Measurements from ENCODE around the gene SORCS3. TPM values are rescaled to one million over a fixed set of nuclear protein-coding genes. Genes with fewer than 3 reads are reported as not detected.

Gene SORCS3
- total RNA-seq, 1 experiment from 2014 or later = not detected

DNA sequence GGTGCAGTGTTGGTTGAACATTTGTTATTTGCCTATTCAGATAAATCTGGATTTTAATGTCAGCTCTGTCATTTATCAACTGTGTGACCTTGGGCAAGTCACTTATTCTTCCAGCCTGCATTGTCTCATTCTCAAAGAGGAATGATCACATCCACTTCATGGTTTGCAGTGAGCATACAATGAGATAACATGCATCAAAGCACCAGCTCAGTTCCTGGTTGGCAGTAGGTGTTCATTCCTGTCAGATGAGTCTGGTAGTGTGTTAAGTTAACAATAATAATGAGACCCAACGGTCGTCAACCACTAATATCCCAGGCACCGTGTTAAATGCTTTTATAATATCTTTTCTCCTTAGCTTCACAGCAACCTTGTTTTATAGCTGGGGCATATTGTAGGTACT lies 137.3 kb downstream of the SORCS3 start:
- Histone ChIP-seq H3K36me3 (ENCODE audit: control insufficient read depth in 1 of 2, insufficient read depth in 2 of 2, low read length in 2 of 2) (no peaks in the 10 kb centered on the region), H3K27ac (ENCODE audit: low read depth, low read length) (no peak overlapping the region), H3K9ac (ENCODE audit: low read length) (no peak overlapping the region), H2AFZ (ENCODE audit: low read depth, low read length, poor library complexity, severe bottlenecking) (no peak overlapping the region), H3K27me3 (ENCODE audit: insufficient read depth, low read length) (peaks cover 96% of the 10 kb centered on the region), H3K4me2 (ENCODE audit: low read length) (no peak overlapping the region), H3K9me3 (ENCODE audit: control insufficient read depth in 1 of 2, insufficient read depth in 1 of 2, low read depth in 1 of 2, low read length in 2 of 2) (no peaks in the 10 kb centered on the region), H3K79me2 (ENCODE audit: insufficient read depth, low read length) (no peaks in the 10 kb centered on the region), H3K9me2 (ENCODE audit: insufficient read depth) (no peaks in the 10 kb centered on the region), H4K20me1 (ENCODE audit: insufficient read depth) (no peaks in the 10 kb centered on the region), H3K4me1 (ENCODE audit: control insufficient read depth in 1 of 2, insufficient read depth in 2 of 2, low read length in 2 of 2) (no peaks in the 10 kb centered on the region), H3K4me3 (replicated peaks in 1 of 2; ENCODE audit: low read depth in 1 of 2, low read length in 2 of 2) (no peak overlapping the region)
- ChIA-PET RAD21 (ENCODE audit: low non-redundant PET in 1 of 2, low total read pairs in 2 of 2, uncharacterized antibody in 2 of 2, unreplicated experiment in 2 of 2) (no interaction called here), CTCF (no interaction called here), POLR2A (no interaction called here)
- TF ChIP-seq YY1 (IDR thresholded peaks at IDR 0.05; ENCODE audit: extremely low read depth, insufficient replicate concordance, low read depth, low read length) (no peak), EGR1 (IDR thresholded peaks at IDR 0.05; ENCODE audit: low read depth) (no peak), SP1 (IDR thresholded peaks at IDR 0.05; ENCODE audit: low read depth) (no peak), POLR2AphosphoS5 (IDR thresholded peaks at IDR 0.05; ENCODE audit: low read depth, low read length) (no peak)
- TF ChIP-seq, protein P1, sequence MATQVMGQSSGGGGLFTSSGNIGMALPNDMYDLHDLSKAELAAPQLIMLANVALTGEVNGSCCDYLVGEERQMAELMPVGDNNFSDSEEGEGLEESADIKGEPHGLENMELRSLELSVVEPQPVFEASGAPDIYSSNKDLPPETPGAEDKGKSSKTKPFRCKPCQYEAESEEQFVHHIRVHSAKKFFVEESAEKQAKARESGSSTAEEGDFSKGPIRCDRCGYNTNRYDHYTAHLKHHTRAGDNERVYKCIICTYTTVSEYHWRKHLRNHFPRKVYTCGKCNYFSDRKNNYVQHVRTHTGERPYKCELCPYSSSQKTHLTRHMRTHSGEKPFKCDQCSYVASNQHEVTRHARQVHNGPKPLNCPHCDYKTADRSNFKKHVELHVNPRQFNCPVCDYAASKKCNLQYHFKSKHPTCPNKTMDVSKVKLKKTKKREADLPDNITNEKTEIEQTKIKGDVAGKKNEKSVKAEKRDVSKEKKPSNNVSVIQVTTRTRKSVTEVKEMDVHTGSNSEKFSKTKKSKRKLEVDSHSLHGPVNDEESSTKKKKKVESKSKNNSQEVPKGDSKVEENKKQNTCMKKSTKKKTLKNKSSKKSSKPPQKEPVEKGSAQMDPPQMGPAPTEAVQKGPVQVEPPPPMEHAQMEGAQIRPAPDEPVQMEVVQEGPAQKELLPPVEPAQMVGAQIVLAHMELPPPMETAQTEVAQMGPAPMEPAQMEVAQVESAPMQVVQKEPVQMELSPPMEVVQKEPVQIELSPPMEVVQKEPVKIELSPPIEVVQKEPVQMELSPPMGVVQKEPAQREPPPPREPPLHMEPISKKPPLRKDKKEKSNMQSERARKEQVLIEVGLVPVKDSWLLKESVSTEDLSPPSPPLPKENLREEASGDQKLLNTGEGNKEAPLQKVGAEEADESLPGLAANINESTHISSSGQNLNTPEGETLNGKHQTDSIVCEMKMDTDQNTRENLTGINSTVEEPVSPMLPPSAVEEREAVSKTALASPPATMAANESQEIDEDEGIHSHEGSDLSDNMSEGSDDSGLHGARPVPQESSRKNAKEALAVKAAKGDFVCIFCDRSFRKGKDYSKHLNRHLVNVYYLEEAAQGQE (IDR thresholded peaks at IDR 0.05; ENCODE audit: low read depth) = no peak
- no peak for DNase-seq (ENCODE audit: low read depth, low spot score)
- intact Hi-C loops (cut with micrococcal nuclease) = no loop called here
- BruUV-seq (replicated peaks) = no TSS peak
- ATAC-seq = no peak

DNA sequence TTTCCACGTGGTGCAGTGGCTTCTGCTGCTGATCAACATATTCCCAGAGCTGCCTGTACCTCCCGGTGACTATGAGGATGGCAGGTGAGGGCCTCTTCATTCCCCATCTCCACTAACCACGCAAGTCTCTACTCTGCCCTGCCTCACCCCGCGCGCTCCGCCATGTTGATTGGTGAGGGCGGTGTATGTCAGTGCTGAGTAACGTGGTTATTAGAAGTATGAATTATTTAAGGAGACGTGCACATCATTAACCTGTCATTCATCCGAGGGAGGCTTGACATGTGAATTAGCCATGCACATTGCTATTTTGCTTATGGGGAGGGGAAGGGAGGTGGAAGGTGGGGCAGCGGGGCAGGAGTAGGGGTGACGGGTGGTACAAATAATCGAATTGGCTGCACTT lies 138.6 kb downstream of the SORCS3 start:
- ChIA-PET POLR2A (no interaction called here), CTCF (no interaction called here), RAD21 (ENCODE audit: low non-redundant PET in 1 of 2, low total read pairs in 2 of 2, uncharacterized antibody in 2 of 2, unreplicated experiment in 2 of 2) (no interaction called here)
- Histone ChIP-seq H3K27me3 (ENCODE audit: insufficient read depth, low read length) (peaks cover 96% of the 10 kb centered on the region), H3K4me1 (ENCODE audit: control insufficient read depth in 1 of 2, insufficient read depth in 2 of 2, low read length in 2 of 2) (no peaks in the 10 kb centered on the region), H3K36me3 (ENCODE audit: control insufficient read depth in 1 of 2, insufficient read depth in 2 of 2, low read length in 2 of 2) (no peaks in the 10 kb centered on the region), H3K9ac (ENCODE audit: low read length) (no peak overlapping the region), H3K4me2 (ENCODE audit: low read length) (no peak overlapping the region), H3K27ac (ENCODE audit: low read depth, low read length) (no peak overlapping the region), H3K9me2 (ENCODE audit: insufficient read depth) (no peaks in the 10 kb centered on the region), H3K4me3 (replicated peaks in 1 of 2; ENCODE audit: low read depth in 1 of 2, low read length in 2 of 2) (no peak overlapping the region), H2AFZ (ENCODE audit: low read depth, low read length, poor library complexity, severe bottlenecking) (no peak overlapping the region), H4K20me1 (ENCODE audit: insufficient read depth) (no peaks in the 10 kb centered on the region), H3K9me3 (ENCODE audit: control insufficient read depth in 1 of 2, insufficient read depth in 1 of 2, low read depth in 1 of 2, low read length in 2 of 2) (no peaks in the 10 kb centered on the region), H3K79me2 (ENCODE audit: insufficient read depth, low read length) (no peaks in the 10 kb centered on the region)
- no TSS peak for BruUV-seq (replicated peaks)
- ATAC-seq (no peak), DNase-seq (ENCODE audit: low read depth, low spot score) (no peak)
- intact Hi-C loops (cut with micrococcal nuclease) = no loop called here
- no peak for TF ChIP-seq YY1 (IDR thresholded peaks at IDR 0.05; ENCODE audit: extremely low read depth, insufficient replicate concordance, low read depth, low read length)
- TF ChIP-seq ZFX (IDR thresholded peaks at IDR 0.05) = no peak
- no peak for TF ChIP-seq SRF (IDR thresholded peaks at IDR 0.05; ENCODE audit: low read depth)
- TF ChIP-seq, protein P2, sequence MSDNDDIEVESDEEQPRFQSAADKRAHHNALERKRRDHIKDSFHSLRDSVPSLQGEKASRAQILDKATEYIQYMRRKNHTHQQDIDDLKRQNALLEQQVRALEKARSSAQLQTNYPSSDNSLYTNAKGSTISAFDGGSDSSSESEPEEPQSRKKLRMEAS (IDR thresholded peaks at IDR 0.05) = no peak
- no peak for TF ChIP-seq EGR1 (IDR thresholded peaks at IDR 0.05; ENCODE audit: low read depth)
- no peak for TF ChIP-seq JUND (IDR thresholded peaks at IDR 0.05)
- no peak for TF ChIP-seq EZH2 (IDR thresholded peaks at IDR 0.05)
- no peak for TF ChIP-seq FOSL1 (IDR thresholded peaks at IDR 0.05; ENCODE audit: low read depth)
- TF ChIP-seq, protein P3, sequence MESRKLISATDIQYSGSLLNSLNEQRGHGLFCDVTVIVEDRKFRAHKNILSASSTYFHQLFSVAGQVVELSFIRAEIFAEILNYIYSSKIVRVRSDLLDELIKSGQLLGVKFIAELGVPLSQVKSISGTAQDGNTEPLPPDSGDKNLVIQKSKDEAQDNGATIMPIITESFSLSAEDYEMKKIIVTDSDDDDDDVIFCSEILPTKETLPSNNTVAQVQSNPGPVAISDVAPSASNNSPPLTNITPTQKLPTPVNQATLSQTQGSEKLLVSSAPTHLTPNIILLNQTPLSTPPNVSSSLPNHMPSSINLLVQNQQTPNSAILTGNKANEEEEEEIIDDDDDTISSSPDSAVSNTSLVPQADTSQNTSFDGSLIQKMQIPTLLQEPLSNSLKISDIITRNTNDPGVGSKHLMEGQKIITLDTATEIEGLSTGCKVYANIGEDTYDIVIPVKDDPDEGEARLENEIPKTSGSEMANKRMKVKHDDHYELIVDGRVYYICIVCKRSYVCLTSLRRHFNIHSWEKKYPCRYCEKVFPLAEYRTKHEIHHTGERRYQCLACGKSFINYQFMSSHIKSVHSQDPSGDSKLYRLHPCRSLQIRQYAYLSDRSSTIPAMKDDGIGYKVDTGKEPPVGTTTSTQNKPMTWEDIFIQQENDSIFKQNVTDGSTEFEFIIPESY (IDR thresholded peaks at IDR 0.05; ENCODE audit: extremely low read depth, insufficient replicate concordance, low read length) = no peak
- TF ChIP-seq POLR2A (IDR thresholded peaks at IDR 0.05; ENCODE audit: borderline replicate concordance, extremely low read depth, insufficient read depth, insufficient read length) = no peak
- no peak for TF ChIP-seq POLR2AphosphoS5 (IDR thresholded peaks at IDR 0.05; ENCODE audit: low read depth, low read length)
